PC-3 (cell line): ENCODE data around the gene GABRB3.
"Not testable (repeated sequence)": the region's sequence is repeated elsewhere in the genome, so short reads cannot be mapped to it uniquely, and the experiment has no call there.

ENCODE experiments used
- EZH2 ChIP-seq: fragments of 300-600 bp; sonication (generic); IDR thresholded peaks from one replicate; pipeline ENCODE4 v1.6.1; 2017; ENCODE audit warnings: antibody characterized with exemption, mild to moderate bottlenecking, low read length; ENCODE audit not compliant: unreplicated experiment
- EZH2phosphoT487 ChIP-seq: fragments of 300-600 bp; sonication (generic); IDR thresholded peaks from 2 replicates; pipeline ENCODE4 v1.6.1; 2018; ENCODE audit warnings: mild to moderate bottlenecking, antibody characterized with exemption, low read length, borderline replicate concordance
- TF ChIP-seq, protein P1 (sequence below): fragments of 300-600 bp; sonication (generic); conservative IDR thresholded peaks from 2 replicates; pipeline ENCODE4 v1.5.1; 2017; ENCODE audit warnings: antibody characterized with exemption, low read depth, mild to moderate bottlenecking, low read length

DNA sequence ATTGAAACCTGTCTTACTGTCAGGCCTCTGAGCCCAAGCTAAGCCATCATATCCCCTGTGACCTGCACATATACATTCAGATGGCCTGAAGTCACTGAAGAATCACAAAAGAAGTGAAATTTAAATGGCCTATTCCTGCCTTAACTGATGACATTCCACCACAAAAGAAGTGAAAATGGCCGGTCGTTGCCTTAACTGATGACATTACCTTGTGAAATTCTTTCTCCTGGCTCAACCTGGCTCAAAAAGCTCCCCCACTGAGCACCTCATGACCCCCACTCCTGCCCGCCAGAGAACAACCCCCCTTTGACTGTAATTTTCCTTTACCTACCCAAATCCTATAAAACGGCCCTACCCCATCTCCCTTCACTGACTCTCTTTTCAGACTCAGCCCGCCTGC, 53.0 kb downstream of the GABRB3 start:
- TF ChIP-seq, protein P1, sequence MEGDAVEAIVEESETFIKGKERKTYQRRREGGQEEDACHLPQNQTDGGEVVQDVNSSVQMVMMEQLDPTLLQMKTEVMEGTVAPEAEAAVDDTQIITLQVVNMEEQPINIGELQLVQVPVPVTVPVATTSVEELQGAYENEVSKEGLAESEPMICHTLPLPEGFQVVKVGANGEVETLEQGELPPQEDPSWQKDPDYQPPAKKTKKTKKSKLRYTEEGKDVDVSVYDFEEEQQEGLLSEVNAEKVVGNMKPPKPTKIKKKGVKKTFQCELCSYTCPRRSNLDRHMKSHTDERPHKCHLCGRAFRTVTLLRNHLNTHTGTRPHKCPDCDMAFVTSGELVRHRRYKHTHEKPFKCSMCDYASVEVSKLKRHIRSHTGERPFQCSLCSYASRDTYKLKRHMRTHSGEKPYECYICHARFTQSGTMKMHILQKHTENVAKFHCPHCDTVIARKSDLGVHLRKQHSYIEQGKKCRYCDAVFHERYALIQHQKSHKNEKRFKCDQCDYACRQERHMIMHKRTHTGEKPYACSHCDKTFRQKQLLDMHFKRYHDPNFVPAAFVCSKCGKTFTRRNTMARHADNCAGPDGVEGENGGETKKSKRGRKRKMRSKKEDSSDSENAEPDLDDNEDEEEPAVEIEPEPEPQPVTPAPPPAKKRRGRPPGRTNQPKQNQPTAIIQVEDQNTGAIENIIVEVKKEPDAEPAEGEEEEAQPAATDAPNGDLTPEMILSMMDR, result not testable (repeated sequence)
- not testable (repeated sequence) for TF ChIP-seq EZH2, EZH2phosphoT487
